GM13976 (cell line): ENCODE measurements around the gene DCD.

Experiments used
- DNase-seq: peaks from one replicate; pipeline ENCODE4 v3.0.0; 2012; ENCODE audit warnings: low spot score
- CTCF ChIP-seq: IDR thresholded peaks from 2 replicates; pipeline ENCODE4 v1.5.1; 2012; ENCODE audit warnings: borderline replicate concordance, mild to moderate bottlenecking; ENCODE audit not compliant: insufficient read depth; ENCODE audit errors: extremely low read depth, missing control alignments, control extremely low read depth
- in situ Hi-C: fragments of 300-500 bp; cut with MboI; formaldehyde crosslinking; loops from one replicate; pipeline ENCODE4 v1.12.0; 2022; ENCODE audit warnings: low sequenced_read_pairs, mixed read lengths, inconsistent platforms; ENCODE audit not compliant: unreplicated experiment

The DCD gene

GRCh38 chr12:54629925-54630324 lies 18.2 kb downstream of the DCD start:
- in situ Hi-C loops = no loop called here
- no peak for TF ChIP-seq CTCF
- DNase-seq = no peak

GRCh38 chr12:54628186-54628846 lies 19.8 kb downstream of the DCD start:
- no peak for TF ChIP-seq CTCF
- in situ Hi-C loops = no loop called here
- DNase-seq = no peak

- in situ Hi-C loops = no loop called here
- no peak for DNase-seq
- no peak for TF ChIP-seq CTCF
Measured at GRCh38 chr12:54627304-54627703, 20.9 kb downstream of the DCD start.

- in situ Hi-C loops = no loop called here
- no peak for DNase-seq
- no peak for TF ChIP-seq CTCF
Measured at GRCh38 chr12:54625598-54625997, 22.6 kb downstream of the DCD start.

- no peak for TF ChIP-seq CTCF
- in situ Hi-C loops = no loop called here
- DNase-seq = no peak
Measured at GRCh38 chr12:54624315-54625279, 23.6 kb downstream of the DCD start.

- in situ Hi-C loops = no loop called here
- TF ChIP-seq CTCF = no peak
- DNase-seq = no peak
Measured at GRCh38 chr12:54622463-54623183, 25.5 kb downstream of the DCD start.
